ENCODE results near the gene PLA2G4F.

The PLA2G4F gene

GRCh38 chr15:42156243-42156922, at the start of gene PLA2G4F:
TSS of gene PLA2G4F (minus strand) at chr15:42156636. CDS start at chr15:42156549, 87 bp downstream.
- no peak for DNase-seq

GRCh38 chr15:42203891-42204290, 47.5 kb upstream of the PLA2G4F start:
- no peak for DNase-seq

GRCh38 chr15:42202653-42203052, 46.2 kb upstream of the PLA2G4F start:
- no peak for DNase-seq

GRCh38 chr15:42201801-42202200, 45.4 kb upstream of the PLA2G4F start:
- DNase-seq = no peak

- DNase-seq = no peak
Observed at GRCh38 chr15:42199126-42199525, 42.7 kb upstream of the PLA2G4F start.

GRCh38 chr15:42198516-42198915, 42.1 kb upstream of the PLA2G4F start:
- DNase-seq = no peak

GRCh38 chr15:42194513-42194912, 38.1 kb upstream of the PLA2G4F start:
- no peak for DNase-seq

- DNase-seq = no peak
Observed at GRCh38 chr15:42193383-42193782, 36.9 kb upstream of the PLA2G4F start.

GRCh38 chr15:42191610-42192346, 35.3 kb upstream of the PLA2G4F start:
- no peak for DNase-seq

- no peak for DNase-seq
Observed at GRCh38 chr15:42190370-42190769, 33.9 kb upstream of the PLA2G4F start.

- no peak for DNase-seq
Observed at GRCh38 chr15:42185801-42186200, 29.4 kb upstream of the PLA2G4F start.

GRCh38 chr15:42184736-42185135, 28.3 kb upstream of the PLA2G4F start:
- DNase-seq = no peak

GRCh38 chr15:42184296-42184695, 27.9 kb upstream of the PLA2G4F start:
- no peak for DNase-seq

GRCh38 chr15:42182961-42183360, 26.5 kb upstream of the PLA2G4F start:
- no peak for DNase-seq

GRCh38 chr15:42182328-42182886, 26.0 kb upstream of the PLA2G4F start:
- no peak for DNase-seq

- DNase-seq = no peak
Observed at GRCh38 chr15:42178056-42178455, 21.6 kb upstream of the PLA2G4F start.

- DNase-seq = no peak
Observed at GRCh38 chr15:42175671-42176070, 19.2 kb upstream of the PLA2G4F start.

- DNase-seq = no peak
Observed at GRCh38 chr15:42172475-42172874, 16.0 kb upstream of the PLA2G4F start.

GRCh38 chr15:42171795-42172194, 15.4 kb upstream of the PLA2G4F start:
- DNase-seq = no peak

- no peak for DNase-seq
Observed at GRCh38 chr15:42171122-42171521, 14.7 kb upstream of the PLA2G4F start.

- no peak for DNase-seq
Observed at GRCh38 chr15:42166225-42166940, 9.9 kb upstream of the PLA2G4F start.

- DNase-seq = no peak
Observed at GRCh38 chr15:42165106-42165505, 8.7 kb upstream of the PLA2G4F start.

GRCh38 chr15:42163947-42164550, 7.6 kb upstream of the PLA2G4F start:
- DNase-seq = no peak

Measured in CD4-positive, alpha-beta T cell treated with Interleukin-17A for 4 hours (primary cell).